HG03064 (cell line): ENCODE measurements around the gene CEACAM19.
"Not testable (repeated sequence)": the region's sequence is repeated elsewhere in the genome, so short reads cannot be mapped to it uniquely, and the experiment has no call there.

Source experiments
- ATAC-seq: cut with Tn5 transposase; IDR thresholded peaks from one replicate; pipeline ENCODE4 v1.9.1; 2021; ENCODE audit warnings: low read depth; ENCODE audit not compliant: unreplicated experiment

Gene CEACAM19

GRCh38 chr19:44698492-44699201 lies 27.4 kb downstream of the CEACAM19 start, which contains the start of gene CEACAM16:
CEACAM16 (plus strand) TSS chr19:44699151; CDS start chr19:44701457, 2,306 bp downstream.
- ATAC-seq, result no peak

GRCh38 chr19:44700547-44700946 lies 29.3 kb downstream of the CEACAM19 start:
- ATAC-seq, result no peak

- no peak for ATAC-seq
Measured at GRCh38 chr19:44701228-44701627, 29.9 kb downstream of the CEACAM19 start.

- ATAC-seq, result no peak
Measured at GRCh38 chr19:44702551-44703176, 31.4 kb downstream of the CEACAM19 start.

- no peak for ATAC-seq
Measured at GRCh38 chr19:44703336-44704078, 32.2 kb downstream of the CEACAM19 start.

- no peak for ATAC-seq
Measured at GRCh38 chr19:44704982-44705381, 33.7 kb downstream of the CEACAM19 start.

GRCh38 chr19:44705502-44706010 lies 34.3 kb downstream of the CEACAM19 start:
- ATAC-seq, result no peak

- no peak for ATAC-seq
Measured at GRCh38 chr19:44706506-44707236, 35.4 kb downstream of the CEACAM19 start.

- ATAC-seq, result no peak
Measured at GRCh38 chr19:44707794-44708193, 36.5 kb downstream of the CEACAM19 start.

- no peak for ATAC-seq
Measured at GRCh38 chr19:44708940-44709339, 37.7 kb downstream of the CEACAM19 start.

GRCh38 chr19:44709434-44710266 lies 38.4 kb downstream of the CEACAM19 start:
- not testable (repeated sequence) for ATAC-seq

GRCh38 chr19:44710483-44710882 lies 39.2 kb downstream of the CEACAM19 start:
- no peak for ATAC-seq

GRCh38 chr19:44712864-44713515 lies 41.7 kb downstream of the CEACAM19 start:
- ATAC-seq, result no peak

GRCh38 chr19:44714597-44715169 lies 43.4 kb downstream of the CEACAM19 start:
- ATAC-seq, result no peak

GRCh38 chr19:44717603-44718002 lies 46.3 kb downstream of the CEACAM19 start:
- ATAC-seq, result no peak

- ATAC-seq, result no peak
Measured at GRCh38 chr19:44718441-44719261, 47.4 kb downstream of the CEACAM19 start.

GRCh38 chr19:44719262-44719701 lies 48.0 kb downstream of the CEACAM19 start:
- no peak for ATAC-seq

- not testable (repeated sequence) for ATAC-seq
Measured at GRCh38 chr19:44720396-44720795, 49.1 kb downstream of the CEACAM19 start.
